Measurements from ENCODE around the gene THUMPD3.

- TF ChIP-seq PBX3 (CRISPR knock-in tag; IDR thresholded peaks at IDR 0.05; ENCODE audit: borderline replicate concordance): no peak
- TF ChIP-seq ZNF766 (CRISPR knock-in tag; IDR thresholded peaks at IDR 0.05; ENCODE audit: borderline replicate concordance): no peak
- no peak for TF ChIP-seq CTCF (CRISPR knock-in tag; IDR thresholded peaks at IDR 0.05)
- no peak for TF ChIP-seq ZNF274 (CRISPR knock-in tag; IDR thresholded peaks at IDR 0.05)
- TF ChIP-seq ZBTB26 (CRISPR knock-in tag; IDR thresholded peaks at IDR 0.05; ENCODE audit: borderline replicate concordance): no peak
- TF ChIP-seq HNF4G (IDR thresholded peaks at IDR 0.05; ENCODE audit: borderline replicate concordance, low read depth, low read length): no peak
- TF ChIP-seq HNF4G (CRISPR knock-in tag; IDR thresholded peaks at IDR 0.05; ENCODE audit: borderline replicate concordance, low read depth): no peak
- TF ChIP-seq YY1 (IDR thresholded peaks at IDR 0.05; ENCODE audit: insufficient read depth, insufficient replicate concordance, low read depth, low read length): no peak
- TF ChIP-seq ZNF30 (CRISPR knock-in tag; IDR thresholded peaks at IDR 0.05): no peak
- no peak for TF ChIP-seq PCBP1 (IDR thresholded peaks at IDR 0.05; ENCODE audit: borderline replicate concordance, low read depth, low read length)
Measured at GRCh38 chr3:9385187-9386077, 22.6 kb downstream of the THUMPD3 start.

Measured in HepG2 (cell line).